Heart left ventricle (tissue), 13 donors: Measurements from ENCODE around the gene SALL1.

ENCODE experiments used
- CTCF ChIP-seq, 12 donors: fragments of 200-600 bp; sonication (generic) in 4 of 12; IDR thresholded peaks; one replicate each; pipeline versions ENCODE4 v1.5.0 to v1.8.0; 2018 to 2022; ENCODE audit warnings: antibody characterized with exemption in 12 of 12, mild to moderate bottlenecking in 5 of 12
- POLR2A ChIP-seq, 2 donors: fragments of 450-650 bp; IDR thresholded peaks; one replicate each; pipeline ENCODE4 v1.6.1; 2017; ENCODE audit warnings: antibody characterized with exemption in 2 of 2, mild to moderate bottlenecking in 2 of 2, moderate library complexity in 2 of 2
- donor health status: ischemic (EF 13 %, LVEDD 7.1; RV severe dilation, severe dysfunction).
- donor health status: DM: no; HTN: yes; CAD: no.
- donor health status: DM: no; HTN: no; CAD: no.
- donor health status: ischemic (EF 25% LVEDD 6.9; RV normal size, moderate dysfunction).
- donor health status: ischemic (EF 25% LVEDD 5.7; RV mildly dilated, moderate dysfunction).
- donor health status: ischemic (EF 35%, LVEDD 5.7; RV mildly dilated, moderate dysfunction).
- donor health status: nonischemic (EF 11% LVEDD 7.7; RV severe dilation, severe dysfunction).
- donor health status: DM: yes; HTN: yes; CAD: no.
- donor health status: PGD.
- donor health status: ischemic (EF 29% LVEDD 5.4; RV normal size, mild dysfunction).
- donor health status: nonischemic (EF 23%, LVEDD 6.1; RV moderate dilation, normal function).

GRCh38 chr16:51151435-51151960 lies 428 bp upstream of the SALL1 start:
- TF ChIP-seq CTCF (IDR thresholded peaks at IDR 0.05): no peak
- TF ChIP-seq POLR2A (IDR thresholded peaks at IDR 0.05): no peak
